GM18951 (cell line): ENCODE results near the gene LPP.

Experiments
- POLR2A ChIP-seq: IDR thresholded peaks from 4 replicates; pipeline ENCODE4 v1.6.1; 2011; ENCODE audit warnings: mild to moderate bottlenecking; ENCODE audit not compliant: insufficient read length, insufficient read depth; ENCODE audit errors: extremely low read depth
- in situ Hi-C: fragments of 300-500 bp; cut with MboI; formaldehyde crosslinking; loops from one replicate; pipeline ENCODE4 v1.12.0; 2022; ENCODE audit warnings: low sequenced_read_pairs, mixed read lengths, inconsistent platforms; ENCODE audit not compliant: unreplicated experiment

Gene LPP

DNA sequence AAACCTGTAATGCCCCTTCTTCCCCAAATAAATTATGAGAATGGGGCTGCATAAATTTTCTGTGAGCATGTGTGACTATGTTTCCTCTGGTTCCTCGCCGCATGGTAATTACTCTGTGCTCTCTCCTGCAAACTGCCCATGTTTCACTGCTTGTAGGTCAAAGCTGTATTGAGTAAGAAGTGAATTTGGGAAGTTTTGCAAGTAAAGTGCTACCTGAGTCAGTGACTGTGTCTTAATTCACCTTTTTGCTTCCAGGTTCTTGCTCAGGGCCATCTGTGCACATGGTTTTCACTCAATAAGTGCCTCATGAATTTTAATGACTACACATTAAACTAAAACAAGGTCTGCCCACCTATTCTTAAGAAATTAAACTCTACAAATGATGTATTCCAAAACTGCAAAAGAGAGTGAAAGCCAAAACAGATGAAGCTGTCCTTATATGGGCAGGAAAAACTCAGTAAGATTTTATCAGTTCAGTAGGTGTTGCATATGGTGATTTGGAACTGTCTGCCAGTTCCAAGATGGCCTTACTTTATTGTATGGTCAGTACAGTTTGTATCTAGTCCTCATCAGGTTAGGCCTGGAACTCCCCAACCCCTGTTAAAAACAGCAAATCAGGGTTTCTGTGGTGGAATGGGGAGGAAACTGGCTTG, 100.0 kb downstream of the LPP start:
- in situ Hi-C loops = no loop called here
- no peak for TF ChIP-seq POLR2A

DNA sequence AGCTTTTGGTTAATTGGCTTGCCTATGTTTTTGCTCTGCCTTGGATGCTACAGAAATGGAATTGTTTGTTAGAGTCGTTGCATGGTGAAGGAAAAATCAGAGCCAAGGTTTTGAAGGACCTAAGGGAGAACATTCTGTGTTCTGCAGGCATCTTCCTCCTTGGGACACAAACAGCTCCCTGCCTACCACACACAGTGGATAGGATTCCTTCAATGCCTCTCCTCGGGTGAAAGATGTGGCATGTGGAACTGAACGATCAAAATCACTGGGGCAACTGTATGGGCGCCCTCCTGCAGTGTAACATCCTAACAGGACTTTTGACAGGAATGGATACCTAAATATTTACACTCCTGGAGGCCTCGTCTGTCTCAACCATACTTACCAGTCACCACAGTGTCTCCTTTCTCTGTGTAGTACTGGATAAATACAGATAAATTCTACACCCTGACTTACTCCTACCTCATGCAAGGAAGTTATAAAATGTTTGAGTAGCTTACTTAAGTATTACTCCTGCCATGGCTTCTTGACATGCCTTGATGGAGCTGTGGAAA, 100.6 kb downstream of the LPP start:
- TF ChIP-seq POLR2A = no peak
- in situ Hi-C loops = no loop called here

DNA sequence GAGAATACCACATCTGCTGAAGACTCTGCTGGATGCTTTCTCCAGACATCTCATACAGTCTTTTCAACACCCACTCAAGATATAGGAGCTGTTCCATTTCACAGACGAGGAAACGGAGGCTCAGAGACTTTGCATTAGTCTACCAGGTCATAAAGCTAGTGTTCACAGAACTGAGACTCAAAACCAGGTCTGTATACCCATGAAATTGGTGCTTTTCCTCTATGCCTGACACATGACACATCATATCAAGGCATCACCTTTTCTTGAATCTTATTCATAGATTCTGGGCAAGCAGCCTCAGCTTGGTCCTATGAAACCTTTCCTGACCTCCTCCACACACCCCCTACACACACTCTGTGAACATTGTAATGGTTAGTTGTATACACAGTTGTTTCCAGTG, 101.2 kb downstream of the LPP start:
- in situ Hi-C loops = no loop called here
- no peak for TF ChIP-seq POLR2A

DNA sequence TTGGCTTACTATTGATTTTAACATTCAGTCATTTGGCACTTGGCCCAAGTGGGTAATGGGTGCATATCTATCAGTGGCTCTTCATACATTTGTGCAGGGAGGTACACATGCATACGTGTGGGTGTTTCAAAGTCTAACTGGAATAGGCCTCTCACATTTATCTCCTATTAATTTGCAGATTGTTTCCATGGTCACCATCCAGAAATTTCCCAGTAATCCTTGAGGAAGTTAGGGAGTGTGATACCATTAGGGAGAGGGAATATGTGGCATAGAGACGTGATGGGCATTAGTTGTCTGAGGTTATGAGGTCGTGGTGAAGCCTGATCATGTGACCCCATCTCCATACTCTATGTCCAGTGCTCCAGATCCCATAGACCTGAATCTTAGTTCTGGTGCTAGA, 102.8 kb downstream of the LPP start:
- no peak for TF ChIP-seq POLR2A
- in situ Hi-C loops = no loop called here

DNA sequence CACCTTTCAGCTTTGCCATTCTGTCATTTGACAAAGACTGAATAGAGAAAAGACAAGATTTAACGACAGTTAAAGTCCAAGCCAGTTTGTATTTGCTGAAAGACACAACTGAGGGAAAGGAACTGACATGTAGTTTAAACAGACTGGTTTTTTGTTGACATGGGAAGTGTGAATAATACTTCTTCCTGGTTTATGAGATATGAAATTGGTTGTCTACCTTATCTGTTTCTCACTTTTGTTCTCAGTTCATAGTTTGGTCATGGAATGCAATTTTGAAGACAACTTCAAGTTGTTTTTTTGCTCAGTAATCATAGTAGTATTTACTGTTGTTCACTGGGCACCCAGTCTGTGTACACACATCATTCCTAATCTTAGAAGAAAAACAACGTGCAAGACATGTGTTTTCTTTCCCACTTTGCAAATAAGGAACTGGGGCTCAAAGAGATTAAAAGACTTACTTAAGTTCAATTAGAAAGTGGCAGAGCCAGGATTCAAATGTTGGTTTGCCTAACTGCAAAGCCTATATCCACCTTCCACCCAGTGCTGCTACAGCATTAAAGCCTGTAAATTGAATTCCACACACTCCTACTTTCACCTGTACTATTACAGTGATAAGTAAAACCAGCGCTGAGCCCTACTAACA, 103.5 kb downstream of the LPP start:
- TF ChIP-seq POLR2A = no peak
- in situ Hi-C loops = no loop called here

DNA sequence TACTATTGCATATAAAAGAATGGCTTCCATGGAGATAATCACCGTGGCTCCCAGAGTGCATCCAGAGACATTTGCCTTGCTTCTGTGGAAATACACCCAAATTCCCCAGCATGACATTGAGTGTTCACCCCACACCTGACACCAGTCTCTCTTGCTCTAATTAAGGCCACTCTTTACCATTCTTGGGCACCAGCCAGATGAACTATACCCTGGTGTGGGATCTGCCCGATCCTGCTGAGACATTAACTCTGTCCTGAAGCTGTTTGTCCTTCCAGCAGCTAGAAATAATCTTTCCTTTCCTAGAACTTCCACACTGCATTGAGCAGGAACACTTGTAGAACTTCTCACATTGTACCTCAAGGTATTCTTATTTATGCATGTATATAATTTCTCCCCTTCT, 105.2 kb downstream of the LPP start:
- no peak for TF ChIP-seq POLR2A
- in situ Hi-C loops = no loop called here

DNA sequence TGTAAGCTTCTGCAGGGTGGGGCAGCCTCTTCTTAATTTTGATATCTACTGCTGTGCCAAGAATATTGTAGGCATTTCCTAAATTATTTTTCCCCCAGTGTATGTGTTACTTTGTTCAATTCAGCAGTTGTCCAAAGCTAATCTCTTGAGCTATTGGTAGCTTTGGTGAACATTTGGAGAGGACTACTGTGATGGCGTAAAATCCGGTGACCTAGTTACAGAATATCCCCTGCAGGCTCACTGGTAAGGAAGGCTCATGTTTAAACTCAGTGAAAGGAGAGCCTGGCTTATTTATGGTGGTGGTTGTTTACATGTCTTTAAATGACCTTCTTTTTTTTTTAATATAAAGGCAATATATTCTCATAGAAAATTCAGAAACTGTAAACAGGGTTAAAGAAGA, 105.6 kb downstream of the LPP start:
- in situ Hi-C loops = no loop called here
- no peak for TF ChIP-seq POLR2A

DNA sequence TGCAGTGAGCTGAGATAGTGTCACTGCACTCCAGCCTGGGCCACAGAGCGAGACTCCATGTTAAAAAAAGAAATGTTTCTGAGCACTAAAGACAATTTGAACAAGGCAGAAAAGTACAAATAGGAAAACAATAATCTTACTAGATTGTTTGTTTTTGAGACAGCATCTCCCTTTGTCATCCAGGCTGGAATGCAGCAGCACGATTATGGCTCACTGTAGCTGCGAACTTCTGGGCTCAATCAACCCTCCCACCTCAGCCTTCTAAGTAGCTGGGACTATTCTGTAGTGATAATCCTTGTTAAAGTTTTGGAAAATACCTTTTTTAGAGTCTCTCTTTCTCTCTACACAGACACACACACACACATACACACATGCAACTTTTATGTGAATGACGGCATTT, 107.1 kb downstream of the LPP start:
- TF ChIP-seq POLR2A = no peak
- in situ Hi-C loops = no loop called here

DNA sequence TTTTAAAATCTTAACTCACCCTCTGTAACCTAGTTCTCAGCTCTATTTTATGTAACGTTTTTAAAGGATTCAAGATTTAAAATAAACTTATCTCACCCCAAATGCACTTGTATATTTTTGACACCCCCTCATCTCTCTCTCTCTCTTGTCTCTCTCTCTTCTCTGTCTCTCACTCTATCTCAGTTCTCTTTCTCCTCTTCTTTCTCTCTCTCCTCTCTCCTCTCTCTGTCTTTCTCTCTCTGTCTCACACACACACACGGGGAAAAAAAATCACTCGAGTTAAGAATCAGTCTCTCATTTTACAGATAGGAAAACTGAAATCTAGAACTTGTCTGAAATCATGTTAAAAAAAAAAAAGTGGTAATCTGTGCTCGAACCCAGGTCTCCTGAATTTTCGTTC, 108.5 kb downstream of the LPP start:
- TF ChIP-seq POLR2A = no peak
- in situ Hi-C loops = no loop called here

DNA sequence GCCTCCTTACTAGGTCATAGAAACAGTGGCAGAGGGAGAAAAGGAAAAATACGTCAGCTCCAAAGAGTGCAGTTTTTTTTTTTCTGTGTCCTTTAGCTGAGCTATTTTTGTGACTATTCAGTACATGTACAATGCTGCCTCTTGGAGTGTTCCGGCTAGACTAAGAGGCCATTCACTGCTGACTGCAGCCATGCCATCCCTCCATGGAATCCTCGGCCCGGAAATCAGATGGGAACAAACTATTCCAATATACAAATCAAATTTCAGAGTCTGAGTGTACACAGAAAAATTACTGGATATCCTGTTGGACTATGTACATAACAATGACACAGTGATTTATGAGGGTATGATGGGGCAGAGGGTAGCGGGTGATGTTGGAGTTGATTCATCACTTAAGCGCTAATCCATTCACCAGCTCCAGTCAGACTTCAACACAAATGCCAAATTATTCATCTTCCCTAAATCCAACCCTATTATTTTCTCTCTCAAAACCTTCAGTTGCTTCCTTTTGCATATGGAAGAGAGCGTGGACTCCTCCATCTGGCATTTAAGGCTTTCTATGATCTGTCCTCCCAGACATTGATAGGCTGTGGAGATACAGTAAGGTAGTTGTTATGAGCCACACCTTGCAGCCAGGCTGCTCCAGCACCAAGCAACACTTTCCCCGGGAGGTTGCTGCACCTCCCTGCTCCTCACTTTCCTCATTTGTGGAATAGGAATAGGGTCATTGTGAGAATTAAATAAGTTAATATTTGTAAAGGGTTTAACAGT, 109.1 kb downstream of the LPP start:
- in situ Hi-C loops = no loop called here
- no peak for TF ChIP-seq POLR2A

DNA sequence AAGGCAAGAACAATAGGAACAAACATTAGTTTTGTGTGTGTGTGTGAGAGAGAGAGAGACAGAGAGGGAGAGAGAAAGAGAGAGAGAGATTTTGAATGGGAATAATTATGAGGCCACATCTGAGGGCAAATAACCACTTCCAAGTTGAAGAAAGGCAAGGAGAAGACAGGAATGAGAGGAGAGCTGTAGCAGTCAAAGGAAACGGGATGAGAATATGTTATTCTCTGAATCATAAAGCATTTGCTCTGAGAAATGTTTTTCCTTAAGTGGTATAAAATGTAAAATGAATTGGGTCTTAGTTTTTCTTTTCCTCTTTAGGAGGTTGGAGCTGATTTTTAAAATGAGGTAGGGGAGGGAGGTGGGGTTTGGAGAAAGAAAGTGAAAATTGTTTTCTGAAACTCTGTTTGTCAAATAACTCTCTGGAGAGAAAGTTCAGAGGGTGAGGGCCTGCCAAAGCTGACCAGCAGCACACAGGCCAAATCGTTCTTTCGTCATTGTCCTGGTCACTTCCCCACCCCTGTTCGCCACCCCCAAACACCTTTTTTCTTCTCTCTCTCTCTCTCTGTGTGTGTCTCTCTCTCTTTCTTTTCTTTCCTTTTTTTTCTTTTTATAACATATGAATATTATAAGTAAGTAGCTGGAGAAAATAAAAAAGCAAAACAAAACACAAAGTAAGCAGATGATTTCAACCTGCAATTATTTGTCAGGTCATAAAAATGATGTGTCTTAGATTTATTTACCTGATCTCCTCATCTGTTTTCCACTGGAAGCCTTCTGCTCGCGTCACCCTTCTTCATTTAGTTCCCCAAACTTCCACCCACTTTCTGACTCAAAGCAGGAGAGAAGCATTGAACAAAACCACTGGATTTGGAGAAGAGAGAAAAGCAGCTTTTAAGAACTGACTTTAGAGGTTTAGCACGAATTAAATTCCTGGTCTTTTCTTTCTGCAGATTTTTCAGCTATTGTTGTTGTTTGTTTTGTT, 110.6 kb downstream of the LPP start:
- no peak for TF ChIP-seq POLR2A
- in situ Hi-C loops = no loop called here

DNA sequence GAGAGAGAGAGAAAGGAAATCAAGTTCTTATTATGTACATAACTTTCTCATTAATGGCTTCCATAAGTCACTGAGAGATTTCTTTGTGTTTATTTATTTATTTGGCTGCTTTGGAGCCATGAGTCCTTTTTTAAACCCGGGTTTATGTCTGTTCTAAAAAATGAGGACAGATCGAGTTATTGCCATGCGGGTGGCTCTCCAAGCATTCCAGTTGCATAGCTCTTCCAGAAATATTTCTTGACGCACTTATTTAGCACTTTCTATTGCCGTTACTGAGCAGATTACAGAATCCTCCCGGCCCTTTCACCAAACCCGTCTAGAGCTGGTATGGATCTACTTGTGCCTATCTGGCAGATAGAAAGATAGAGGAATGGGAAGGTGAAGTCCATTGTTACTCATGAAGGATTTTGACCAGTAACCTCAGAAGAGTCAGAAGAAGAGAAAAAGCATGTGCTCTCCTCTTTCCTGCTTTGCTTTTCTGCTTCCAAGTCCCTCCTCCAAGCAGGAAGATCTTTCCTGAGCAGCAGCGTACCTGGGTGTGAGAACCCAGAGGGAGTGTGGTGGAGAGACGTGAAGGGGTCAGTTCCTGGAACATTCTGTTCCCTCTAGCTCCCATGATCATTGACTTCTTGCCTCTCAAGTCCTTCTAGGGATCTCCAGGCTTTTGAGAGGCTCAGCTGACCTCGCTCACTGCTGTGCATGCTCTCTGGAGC, 112.8 kb downstream of the LPP start:
- in situ Hi-C loops = no loop called here
- TF ChIP-seq POLR2A = no peak
